Keratinocyte (primary cell): ENCODE results near the gene PCAT6.

Experiments used
- EZH2 ChIP-seq: IDR thresholded peaks from one replicate; pipeline ENCODE4 v1.6.1; 2012; ENCODE audit warnings: inconsistent platforms, mild to moderate bottlenecking, low read length, moderate library complexity
- TF ChIP-seq, protein P1 (sequence below), 3 experiments: IDR thresholded peaks in 1 of 3; conservative IDR thresholded peaks in 1 of 3; optimal IDR thresholded peaks in 1 of 3; 2 replicates in 2 of 3; 3 replicates in 1 of 3; pipeline versions ENCODE3 to v1.5.1; 2011; ENCODE audit warnings: low read length in 3 of 3, mild to moderate bottlenecking in 3 of 3, moderate library complexity in 2 of 3, control low read depth in 1 of 3, inconsistent platforms in 1 of 3; ENCODE audit not compliant: insufficient read depth in 2 of 3; ENCODE audit errors: extremely low read depth in 1 of 3

DNA sequence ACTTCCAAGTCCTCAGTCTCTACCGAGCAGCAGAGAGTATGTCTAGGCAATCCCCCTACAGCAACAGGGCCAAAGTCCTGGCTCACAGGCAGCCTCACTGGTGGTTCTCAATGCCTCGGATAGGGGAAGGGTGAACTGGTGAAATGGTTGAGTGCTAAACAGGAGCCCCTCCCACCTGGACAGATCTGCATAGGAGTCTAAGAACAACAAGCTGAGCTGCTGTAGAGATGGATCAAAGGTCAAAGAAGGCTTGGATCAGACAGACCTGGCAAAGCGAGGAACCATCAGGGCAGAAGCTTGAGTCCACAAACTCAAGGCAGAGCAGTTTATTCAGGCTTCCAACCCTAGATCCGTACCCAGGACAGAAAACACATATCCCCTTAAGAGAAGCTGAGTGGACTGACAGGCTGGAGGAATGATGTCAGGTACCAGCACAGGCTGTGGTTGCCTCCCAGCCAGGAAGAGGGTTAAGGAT lies 46.4 kb downstream of the PCAT6 start:
- TF ChIP-seq, protein P1, sequence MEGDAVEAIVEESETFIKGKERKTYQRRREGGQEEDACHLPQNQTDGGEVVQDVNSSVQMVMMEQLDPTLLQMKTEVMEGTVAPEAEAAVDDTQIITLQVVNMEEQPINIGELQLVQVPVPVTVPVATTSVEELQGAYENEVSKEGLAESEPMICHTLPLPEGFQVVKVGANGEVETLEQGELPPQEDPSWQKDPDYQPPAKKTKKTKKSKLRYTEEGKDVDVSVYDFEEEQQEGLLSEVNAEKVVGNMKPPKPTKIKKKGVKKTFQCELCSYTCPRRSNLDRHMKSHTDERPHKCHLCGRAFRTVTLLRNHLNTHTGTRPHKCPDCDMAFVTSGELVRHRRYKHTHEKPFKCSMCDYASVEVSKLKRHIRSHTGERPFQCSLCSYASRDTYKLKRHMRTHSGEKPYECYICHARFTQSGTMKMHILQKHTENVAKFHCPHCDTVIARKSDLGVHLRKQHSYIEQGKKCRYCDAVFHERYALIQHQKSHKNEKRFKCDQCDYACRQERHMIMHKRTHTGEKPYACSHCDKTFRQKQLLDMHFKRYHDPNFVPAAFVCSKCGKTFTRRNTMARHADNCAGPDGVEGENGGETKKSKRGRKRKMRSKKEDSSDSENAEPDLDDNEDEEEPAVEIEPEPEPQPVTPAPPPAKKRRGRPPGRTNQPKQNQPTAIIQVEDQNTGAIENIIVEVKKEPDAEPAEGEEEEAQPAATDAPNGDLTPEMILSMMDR (optimal IDR thresholded peaks at IDR 0.05 in 1 of 3, IDR thresholded peaks at IDR 0.05 in 1 of 3, conservative IDR thresholded peaks at IDR 0.05 in 1 of 3; ENCODE audit: extremely low read depth in 1 of 3, insufficient read depth in 2 of 3, low read length in 3 of 3) = no peak
- TF ChIP-seq EZH2 = no peak
